ENCODE measurements around the gene RND2.
"Not testable (repeated sequence)": the region's sequence is repeated elsewhere in the genome, so short reads cannot be mapped to it uniquely, and the experiment has no call there.

Gene RND2

GRCh38 chr17:43024407-43025289 lies at the start of gene RND2:
Gene RND2 (plus strand): TSS chr17:43025231. CDS start chr17:43025348, 117 bp downstream.
- peak; percentile 96 for DNase-seq

- DNase-seq, result no peak
Observed at GRCh38 chr17:42975265-42975664, 49.8 kb upstream of the RND2 start.

GRCh38 chr17:42975701-42976100 lies 49.3 kb upstream of the RND2 start:
- DNase-seq, result not testable (repeated sequence)

- DNase-seq, result peak; percentile 63
Observed at GRCh38 chr17:42979511-42980273, 45.3 kb upstream of the RND2 start, which contains the start of gene PTGES3L. Gene PTGES3L (minus strand): TSS chr17:42980080. CDS start chr17:42980053, 27 bp downstream.

GRCh38 chr17:42980274-42980765 lies 44.7 kb upstream of the RND2 start, which contains the start of gene RUNDC1:
Gene RUNDC1 (plus strand): TSS chr17:42980565. CDS start chr17:42980577, 12 bp downstream.
- peak; percentile 57 for DNase-seq

GRCh38 chr17:42980766-42981397 lies 44.1 kb upstream of the RND2 start:
- DNase-seq, result no peak

GRCh38 chr17:42982266-42982665 lies 42.8 kb upstream of the RND2 start:
- no peak for DNase-seq

- DNase-seq, result no peak
Observed at GRCh38 chr17:42985225-42985624, 39.8 kb upstream of the RND2 start.

GRCh38 chr17:42989141-42989540 lies 35.9 kb upstream of the RND2 start:
- no peak for DNase-seq

- no peak for DNase-seq
Observed at GRCh38 chr17:42989726-42990652, 35.0 kb upstream of the RND2 start.

GRCh38 chr17:42991471-42991870 lies 33.6 kb upstream of the RND2 start:
- DNase-seq, result no peak

GRCh38 chr17:42992872-42993271 lies 32.2 kb upstream of the RND2 start:
- no peak for DNase-seq

GRCh38 chr17:42993913-42994312 lies 31.1 kb upstream of the RND2 start:
- DNase-seq, result not testable (repeated sequence)

GRCh38 chr17:42997390-42997983 lies 27.5 kb upstream of the RND2 start:
- DNase-seq, result no peak

- peak; percentile 99 for DNase-seq
Observed at GRCh38 chr17:42997984-42998938, 26.8 kb upstream of the RND2 start, which contains the start of gene RPL27. Gene RPL27 (plus strand): TSS chr17:42998419. CDS start chr17:42998751, 332 bp downstream.

- no peak for DNase-seq
Observed at GRCh38 chr17:42999003-42999525, 26.0 kb upstream of the RND2 start.

- DNase-seq, result not testable (repeated sequence)
Observed at GRCh38 chr17:43000894-43001293, 24.1 kb upstream of the RND2 start.

- no peak for DNase-seq
Observed at GRCh38 chr17:43003542-43004172, 21.4 kb upstream of the RND2 start.
